GM21825 (cell line): ENCODE results near the gene CELSR1.
"Not testable (repeated sequence)": the region's sequence is repeated elsewhere in the genome, so short reads cannot be mapped to it uniquely, and the experiment has no call there.

Experiments
- ATAC-seq: cut with Tn5 transposase; IDR thresholded peaks from one replicate; pipeline ENCODE4 v1.9.1; 2021; ENCODE audit warnings: mild to moderate bottlenecking, moderate library complexity; ENCODE audit not compliant: unreplicated experiment

CELSR1 gene

GRCh38 chr22:46484156-46484860, 53.1 kb downstream of the CELSR1 start:
- no peak for ATAC-seq

- no peak for ATAC-seq
Observed at GRCh38 chr22:46483353-46483752, 54.1 kb downstream of the CELSR1 start.

GRCh38 chr22:46482056-46482675, 55.3 kb downstream of the CELSR1 start:
- no peak for ATAC-seq

- no peak for ATAC-seq
Observed at GRCh38 chr22:46481386-46481785, 56.0 kb downstream of the CELSR1 start.

GRCh38 chr22:46480396-46480795, 57.0 kb downstream of the CELSR1 start:
- ATAC-seq, result no peak

GRCh38 chr22:46479046-46479445, 58.4 kb downstream of the CELSR1 start:
- ATAC-seq, result no peak

GRCh38 chr22:46478083-46478551, 59.3 kb downstream of the CELSR1 start:
- no peak for ATAC-seq

- no peak for ATAC-seq
Observed at GRCh38 chr22:46476547-46476941, 60.9 kb downstream of the CELSR1 start.

GRCh38 chr22:46473896-46474557, 63.4 kb downstream of the CELSR1 start:
- ATAC-seq, result no peak

- no peak for ATAC-seq
Observed at GRCh38 chr22:46473021-46473779, 64.2 kb downstream of the CELSR1 start.

- no peak for ATAC-seq
Observed at GRCh38 chr22:46472722-46473016, 64.8 kb downstream of the CELSR1 start.

GRCh38 chr22:46471901-46472721, 65.3 kb downstream of the CELSR1 start:
- no peak for ATAC-seq

- ATAC-seq, result not testable (repeated sequence)
Observed at GRCh38 chr22:46471330-46471729, 66.1 kb downstream of the CELSR1 start.

GRCh38 chr22:46469711-46470110, 67.7 kb downstream of the CELSR1 start:
- no peak for ATAC-seq

GRCh38 chr22:46467006-46467405, 70.4 kb downstream of the CELSR1 start:
- ATAC-seq, result no peak

GRCh38 chr22:46466255-46466676, 71.2 kb downstream of the CELSR1 start:
- ATAC-seq, result no peak

- no peak for ATAC-seq
Observed at GRCh38 chr22:46465793-46466192, 71.6 kb downstream of the CELSR1 start.

- no peak for ATAC-seq
Observed at GRCh38 chr22:46465345-46465720, 72.1 kb downstream of the CELSR1 start.

- no peak for ATAC-seq
Observed at GRCh38 chr22:46464701-46465344, 72.6 kb downstream of the CELSR1 start.

- ATAC-seq, result no peak
Observed at GRCh38 chr22:46464296-46464695, 73.1 kb downstream of the CELSR1 start.
